HEK293 (cell line): ENCODE results near the gene RABAC1.

ENCODE experiments used
- CTCF ChIA-PET: fragments of 350-600 bp; formaldehyde crosslinking; extraction: SDS; loops from one replicate; lab custom pipeline; 2021; ENCODE audit warnings: antibody characterized with exemption; lab: Yijun Ruan, JAX
- POLR2A ChIA-PET: fragments of 300-600 bp; formaldehyde crosslinking; extraction: SDS; loops from one replicate; lab custom pipeline; 2020; ENCODE audit warnings: antibody characterized with exemption, inconsistent platforms; lab: Yijun Ruan, JAX
- H3K27ac ChIP-seq: fragments of 200-500 bp; sonication (Bioruptor generic); 2 replicates; pipeline ENCODE4 v1.5.1; 2014; ENCODE audit warnings: low read depth, low read length, control low read depth, inconsistent platforms; ENCODE audit errors: extremely low read depth
- H3K36me3 ChIP-seq, 2 experiments: fragments of 200-500 bp in 1 of 2; sonication (Bioruptor generic) in 1 of 2; 1 replicate in 1 of 2; 2 replicates in 1 of 2; pipeline ENCODE4 v1.5.1; 2014 to 2017; ENCODE audit warnings: inconsistent platforms in 2 of 2, low read length in 2 of 2; ENCODE audit not compliant: control insufficient read depth in 2 of 2, insufficient read depth in 1 of 2
- H3K4me1 ChIP-seq: fragments of 200-500 bp; sonication (Bioruptor generic); 2 replicates; pipeline ENCODE4 v1.5.1; 2014; ENCODE audit warnings: mild to moderate bottlenecking, low read length, inconsistent platforms; ENCODE audit not compliant: control insufficient read depth, insufficient read depth
- H3K4me3 ChIP-seq: 2 replicates; pipeline ENCODE4 v1.5.1; 2011; ENCODE audit warnings: low read depth, mild to moderate bottlenecking, control low read depth, low read length, moderate library complexity
- H3K9me3 ChIP-seq: fragments of 200-500 bp; sonication (Bioruptor generic); 2 replicates; pipeline ENCODE4 v1.5.1; 2014; ENCODE audit warnings: low read depth, low read length, inconsistent platforms; ENCODE audit not compliant: control insufficient read depth, insufficient read depth
- ATF2 ChIP-seq: fragments of 450-650 bp; formaldehyde crosslinking; IDR thresholded peaks from 2 replicates; pipeline ENCODE4 v1.5.1; 2016; ENCODE audit warnings: missing biosample characterization, missing genetic modification characterization, low read depth
- BCL11A ChIP-seq: fragments of 450-650 bp; formaldehyde crosslinking; IDR thresholded peaks from 2 replicates; pipeline ENCODE4 v1.5.1; 2016; ENCODE audit warnings: low read depth, missing biosample characterization, missing genetic modification characterization
- EGR2 ChIP-seq: fragments of 450-650 bp; formaldehyde crosslinking; IDR thresholded peaks from 2 replicates; pipeline ENCODE4 v1.5.1; 2016; ENCODE audit warnings: low read depth, missing biosample characterization, missing genetic modification characterization
- GLIS1 ChIP-seq: fragments of 450-650 bp; formaldehyde crosslinking; IDR thresholded peaks from 2 replicates; pipeline ENCODE4 v1.5.1; 2016; ENCODE audit warnings: missing biosample characterization, missing genetic modification characterization
- HOXD13 ChIP-seq: sonication (generic); formaldehyde crosslinking; IDR thresholded peaks from 2 replicates; pipeline ENCODE4 v1.8.0; 2022; ENCODE audit warnings: missing genetic modification reagents, borderline replicate concordance
- KLF17 ChIP-seq: fragments of 450-650 bp; formaldehyde crosslinking; IDR thresholded peaks from 2 replicates; pipeline ENCODE4 v1.5.1; 2016; ENCODE audit warnings: missing biosample characterization, missing genetic modification characterization
- PRDM1 ChIP-seq: fragments of 450-650 bp; formaldehyde crosslinking; IDR thresholded peaks from 2 replicates; pipeline ENCODE4; 2016; ENCODE audit warnings: missing biosample characterization, missing genetic modification characterization
- PRDM4 ChIP-seq: fragments of 450-650 bp; formaldehyde crosslinking; IDR thresholded peaks from 2 replicates; pipeline ENCODE4 v1.5.1; 2017; ENCODE audit warnings: missing biosample characterization, missing genetic modification characterization
- YY2 ChIP-seq: fragments of 450-650 bp; formaldehyde crosslinking; IDR thresholded peaks from 2 replicates; pipeline ENCODE4 v1.5.1; 2016; ENCODE audit warnings: missing biosample characterization, missing genetic modification characterization
- ZBTB10 ChIP-seq: fragments of 450-650 bp; formaldehyde crosslinking; IDR thresholded peaks from 2 replicates; pipeline ENCODE4 v1.5.1; 2016; ENCODE audit warnings: missing biosample characterization, missing genetic modification characterization
- ZBTB48 ChIP-seq: fragments of 450-650 bp; formaldehyde crosslinking; IDR thresholded peaks from 2 replicates; pipeline ENCODE4 v1.5.1; 2016; ENCODE audit warnings: missing biosample characterization, missing genetic modification characterization
- ZBTB49 ChIP-seq: fragments of 450-650 bp; formaldehyde crosslinking; IDR thresholded peaks from 2 replicates; pipeline ENCODE4 v1.5.1; 2016; ENCODE audit warnings: missing biosample characterization, missing genetic modification characterization, low read depth
- ZBTB7A ChIP-seq: fragments of 450-650 bp; formaldehyde crosslinking; IDR thresholded peaks from 2 replicates; pipeline ENCODE4 v1.5.1; 2016; ENCODE audit warnings: low read depth, missing biosample characterization, missing genetic modification characterization
- ZFHX2 ChIP-seq: fragments of 450-650 bp; formaldehyde crosslinking; conservative IDR thresholded peaks from 2 replicates; pipeline ENCODE4 v1.5.1; 2016; ENCODE audit warnings: missing biosample characterization, missing genetic modification characterization
- ZFP37 ChIP-seq: fragments of 450-650 bp; formaldehyde crosslinking; IDR thresholded peaks from 2 replicates; pipeline ENCODE4 v1.5.1; 2016; ENCODE audit warnings: missing biosample characterization, missing genetic modification characterization
- ZNF121 ChIP-seq: fragments of 450-650 bp; formaldehyde crosslinking; IDR thresholded peaks from 2 replicates; pipeline ENCODE4 v1.5.1; 2016; ENCODE audit warnings: missing biosample characterization, missing genetic modification characterization
- ZNF133 ChIP-seq: fragments of 450-650 bp; formaldehyde crosslinking; IDR thresholded peaks from 2 replicates; pipeline ENCODE4 v1.5.1; 2016; ENCODE audit warnings: missing biosample characterization, missing genetic modification characterization
- ZNF16 ChIP-seq: fragments of 450-650 bp; formaldehyde crosslinking; IDR thresholded peaks from 2 replicates; pipeline ENCODE4 v1.5.1; 2016; ENCODE audit warnings: low read depth, missing biosample characterization, missing genetic modification characterization
- ZNF266 ChIP-seq: fragments of 450-650 bp; formaldehyde crosslinking; IDR thresholded peaks from 2 replicates; pipeline ENCODE4 v1.5.1; 2016; ENCODE audit warnings: missing biosample characterization, missing genetic modification characterization, low read depth
- ZNF335 ChIP-seq: fragments of 450-650 bp; formaldehyde crosslinking; conservative IDR thresholded peaks from 2 replicates; pipeline ENCODE4 v1.5.1; 2016; ENCODE audit warnings: missing biosample characterization, missing genetic modification characterization
- ZNF404 ChIP-seq: fragments of 450-650 bp; formaldehyde crosslinking; IDR thresholded peaks from 2 replicates; pipeline ENCODE4 v1.5.1; 2017; ENCODE audit warnings: missing biosample characterization, missing genetic modification characterization
- ZNF704 ChIP-seq: fragments of 450-650 bp; formaldehyde crosslinking; IDR thresholded peaks from 2 replicates; pipeline ENCODE4 v1.5.1; 2016; ENCODE audit warnings: missing biosample characterization, missing genetic modification characterization
- ZNF768 ChIP-seq: fragments of 450-650 bp; formaldehyde crosslinking; IDR thresholded peaks from 2 replicates; pipeline ENCODE4 v1.5.1; 2018; ENCODE audit warnings: missing biosample characterization, mild to moderate bottlenecking, missing genetic modification characterization
- ZNF785 ChIP-seq: fragments of 450-650 bp; formaldehyde crosslinking; IDR thresholded peaks from 2 replicates; pipeline ENCODE4 v1.5.1; 2016; ENCODE audit warnings: missing biosample characterization, missing genetic modification characterization
- ZXDB ChIP-seq: fragments of 450-650 bp; formaldehyde crosslinking; IDR thresholded peaks from 2 replicates; pipeline ENCODE4 v1.5.1; 2016; ENCODE audit warnings: missing biosample characterization, missing genetic modification characterization

The RABAC1 gene

GRCh38 chr19:41913538-41914423 lies 45.3 kb downstream of the RABAC1 start (continued):
- TF ChIP-seq ZBTB49 (tag by site-specific recombination) (no peak), KLF17 (0 out of 2 replicates have a peak, but pooled peaks have one; percentile 52), ZNF404 (tag by site-specific recombination) (no peak), ZBTB48 (tag by site-specific recombination) (peak; percentile 34), PRDM4 (tag by site-specific recombination) (no peak), ZFP37 (tag by site-specific recombination) (no peak), ZNF133 (no peak), HOXD13 (CRISPR knock-in tag) (no peak), ZNF266 (tag by site-specific recombination) (no peak), ZNF768 (no peak), ZBTB7A (tag by site-specific recombination) (peak; percentile 93), YY2 (tag by site-specific recombination) (0 out of 2 replicates have a peak, but pooled peaks have one; percentile 21), GLIS1 (tag by site-specific recombination) (peak; percentile 96), ATF2 (tag by site-specific recombination) (no peak), ZNF335 (tag by site-specific recombination) (no peak), BCL11A (tag by site-specific recombination) (no peak), ZXDB (tag by site-specific recombination) (no peak)

- Histone ChIP-seq H3K36me3 (no peaks in the 10 kb centered on the region), H3K4me3 (no peak overlapping the region), H3K4me1 (no peaks in the 10 kb centered on the region), H3K27ac (no peak overlapping the region), H3K9me3 (no peaks in the 10 kb centered on the region)
- ChIA-PET POLR2A (interaction anchor here (0.6 to 1.4 kb wide), 2 partner anchors 29 to 1535 kb away, joined by 5 to 6 read pairs; no protein-coding TSS in a partner anchor), CTCF (no interaction called here)
- TF ChIP-seq ZBTB10 (peak; percentile 68), EGR2 (0 out of 2 replicates have a peak, but pooled peaks have one; percentile 11), ZNF704 (no peak), ZNF121 (tag by site-specific recombination) (peak; percentile 43; the same call in 1 of the 2 replicates), ZFHX2 (tag by site-specific recombination) (peak; percentile 61), PRDM1 (tag by site-specific recombination) (0 out of 2 replicates have a peak, but pooled peaks have one; percentile 27), ZNF16 (tag by site-specific recombination) (0 out of 2 replicates have a peak, but pooled peaks have one; percentile 37), ZNF785 (tag by site-specific recombination) (no peak)
These were observed 46.1 kb downstream of the RABAC1 start for GRCh38 chr19:41912899-41913537.
